Left ventricle myocardium inferior (tissue), 1 donor: ENCODE results near the gene BCAS3. TPM values are rescaled to one million over a fixed set of nuclear protein-coding genes. Genes with fewer than 3 reads are reported as not detected.
A peak's percentile ranks its signal among the peaks of the same experiment; 100 is the strongest.
"Not testable (repeated sequence)": the region's sequence is repeated elsewhere in the genome, so short reads cannot be mapped to it uniquely, and the experiment has no call there.

ENCODE experiments used
- DNase-seq: peaks from one replicate; pipeline ENCODE4 v3.0.0-alpha.2; 2020
- H3K27ac ChIP-seq: fragments of 200-600 bp; replicated peaks from 2 replicates; pipeline ENCODE4 v1.8.0; 2021
- H3K27me3 ChIP-seq: fragments of 200-600 bp; 2 replicates; pipeline ENCODE4 v1.8.0; 2021; ENCODE audit warnings: low read depth
- H3K36me3 ChIP-seq: fragments of 200-600 bp; 2 replicates; pipeline ENCODE4 v1.8.0; 2021
- H3K4me1 ChIP-seq: fragments of 200-600 bp; 2 replicates; pipeline ENCODE4 v1.8.0; 2021
- H3K4me3 ChIP-seq: fragments of 200-600 bp; 2 replicates; pipeline ENCODE4 v1.8.0; 2021; ENCODE audit warnings: mild to moderate bottlenecking, moderate library complexity
- H3K9me3 ChIP-seq: fragments of 200-600 bp; replicated peaks from 2 replicates; pipeline ENCODE4 v1.8.0; 2021
- CTCF ChIP-seq: fragments of 200-600 bp; IDR thresholded peaks from 2 replicates; pipeline ENCODE4 v1.8.0; 2021; ENCODE audit warnings: antibody characterized with exemption, mild to moderate bottlenecking, borderline replicate concordance
- intact Hi-C: fragments of 100-400 bp; cut with micrococcal nuclease; formaldehyde crosslinking; loops from one replicate; pipeline ENCODE4 v1.11.0; 2022
- total RNA-seq: library from RNA; stranded (reverse); fragmentation: NEBNext Ultra II Directional; extraction: Animal tissue kit (Norgen Biotek cat#: 25700); gene quantifications from one replicate; pipeline ENCODE4 v1.2.1, GENCODE V29; 2021
- donor health status: DM: no; HTN: yes; CAD: no; lungs with severe emphysema.

BCAS3 gene
- total RNA-seq, 1 donor from 2014 or later = 16.5 TPM

GRCh38 chr17:60864708-60865005 lies 187.0 kb downstream of the BCAS3 start:
- Histone ChIP-seq H3K4me3 (no peak overlapping the region), H3K27me3 (no peaks in the 10 kb centered on the region), H3K9me3 (peaks cover 15% of the 10 kb centered on the region), H3K36me3 (peaks cover 10% of the 10 kb centered on the region), H3K27ac (no peak overlapping the region), H3K4me1 (no peaks in the 10 kb centered on the region)
- TF ChIP-seq CTCF = no peak
- no peak for DNase-seq
- intact Hi-C loops = no loop called here

GRCh38 chr17:60874772-60875171 lies 197.1 kb downstream of the BCAS3 start:
- H3K4me3 ChIP-seq = no peak overlapping the region
- H3K9me3 ChIP-seq = no peaks in the 10 kb centered on the region
- DNase-seq = no peak
- intact Hi-C loops = loop anchor here (5.0 kb wide), 1 partner anchor 142 kb away; no protein-coding TSS in a partner anchor
- no peak overlapping the region for H3K27ac ChIP-seq
- H3K36me3 ChIP-seq = peaks cover 8% of the 10 kb centered on the region
- no peaks in the 10 kb centered on the region for H3K27me3 ChIP-seq
- no peaks in the 10 kb centered on the region for H3K4me1 ChIP-seq
- no peak for TF ChIP-seq CTCF

- intact Hi-C loops, H3K27me3 ChIP-seq, H3K27ac ChIP-seq, H3K9me3 ChIP-seq, H3K4me1 ChIP-seq, DNase-seq, H3K36me3 ChIP-seq: not testable (repeated sequence)
- peak overlapping the region; percentile 42 for H3K4me3 ChIP-seq
Measured at GRCh38 chr17:60886731-60887613, 209.3 kb downstream of the BCAS3 start.

- intact Hi-C loops = no loop called here
- H3K27ac ChIP-seq = no peak overlapping the region
- H3K4me1 ChIP-seq = no peaks in the 10 kb centered on the region
- H3K27me3 ChIP-seq = no peaks in the 10 kb centered on the region
- peak overlapping the region; percentile 42 for H3K4me3 ChIP-seq
- no peak for DNase-seq
- no peaks in the 10 kb centered on the region for H3K9me3 ChIP-seq
- TF ChIP-seq CTCF = no peak
- peaks cover 3% of the 10 kb centered on the region for H3K36me3 ChIP-seq
Measured at GRCh38 chr17:60887614-60888028, 210.0 kb downstream of the BCAS3 start.

GRCh38 chr17:60888812-60889709 lies 211.4 kb downstream of the BCAS3 start:
- Histone ChIP-seq H3K4me3 (no peak overlapping the region), H3K4me1 (no peaks in the 10 kb centered on the region), H3K27ac (no peak overlapping the region), H3K9me3 (peaks cover 14% of the 10 kb centered on the region), H3K36me3 (peaks cover 3% of the 10 kb centered on the region), H3K27me3 (no peaks in the 10 kb centered on the region)
- DNase-seq = no peak
- intact Hi-C loops = no loop called here
- no peak for TF ChIP-seq CTCF
